Measurements from ENCODE around the gene IL12RB1. TPM values are rescaled to one million over a fixed set of nuclear protein-coding genes. Genes with fewer than 3 reads are reported as not detected.
"Not testable (repeated sequence)": the region's sequence is repeated elsewhere in the genome, so short reads cannot be mapped to it uniquely, and the experiment has no call there.

IL12RB1 gene
- total RNA-seq, 1 donor from 2014 or later: not detected

- H3K4me3 Mint-ChIP-seq (ENCODE audit: unreplicated experiment): no peak overlapping the region
- TF ChIP-seq, protein P1, sequence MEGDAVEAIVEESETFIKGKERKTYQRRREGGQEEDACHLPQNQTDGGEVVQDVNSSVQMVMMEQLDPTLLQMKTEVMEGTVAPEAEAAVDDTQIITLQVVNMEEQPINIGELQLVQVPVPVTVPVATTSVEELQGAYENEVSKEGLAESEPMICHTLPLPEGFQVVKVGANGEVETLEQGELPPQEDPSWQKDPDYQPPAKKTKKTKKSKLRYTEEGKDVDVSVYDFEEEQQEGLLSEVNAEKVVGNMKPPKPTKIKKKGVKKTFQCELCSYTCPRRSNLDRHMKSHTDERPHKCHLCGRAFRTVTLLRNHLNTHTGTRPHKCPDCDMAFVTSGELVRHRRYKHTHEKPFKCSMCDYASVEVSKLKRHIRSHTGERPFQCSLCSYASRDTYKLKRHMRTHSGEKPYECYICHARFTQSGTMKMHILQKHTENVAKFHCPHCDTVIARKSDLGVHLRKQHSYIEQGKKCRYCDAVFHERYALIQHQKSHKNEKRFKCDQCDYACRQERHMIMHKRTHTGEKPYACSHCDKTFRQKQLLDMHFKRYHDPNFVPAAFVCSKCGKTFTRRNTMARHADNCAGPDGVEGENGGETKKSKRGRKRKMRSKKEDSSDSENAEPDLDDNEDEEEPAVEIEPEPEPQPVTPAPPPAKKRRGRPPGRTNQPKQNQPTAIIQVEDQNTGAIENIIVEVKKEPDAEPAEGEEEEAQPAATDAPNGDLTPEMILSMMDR (IDR thresholded peaks at IDR 0.05; ENCODE audit: unreplicated experiment): no peak
These were observed 3.9 kb upstream of the IL12RB1 start for GRCh38 chr19:18090545-18091216.

DNA sequence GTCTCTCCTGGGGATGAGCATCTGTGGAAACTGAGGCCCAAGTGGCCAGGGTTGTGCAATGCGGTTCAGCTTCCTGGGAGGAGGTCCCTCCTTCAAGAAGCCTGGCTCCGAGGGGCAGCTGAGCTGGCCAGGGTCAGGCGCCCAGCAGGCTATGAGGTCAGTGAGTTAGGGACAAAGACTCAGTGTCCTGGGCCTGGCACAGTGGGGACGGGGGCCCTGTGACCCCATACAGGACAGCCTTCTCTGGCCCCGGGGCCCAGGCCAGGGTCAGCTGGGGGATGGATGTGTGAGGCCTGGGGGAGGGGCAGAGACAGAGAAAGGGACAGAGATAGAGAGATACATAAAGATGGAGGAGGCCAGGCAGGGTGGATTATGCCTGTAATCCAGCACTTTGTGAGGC is 3.0 kb upstream of the IL12RB1 start:
- TF ChIP-seq, protein P1 (IDR thresholded peaks at IDR 0.05; ENCODE audit: unreplicated experiment): no peak
- H3K27me3 Mint-ChIP-seq (ENCODE audit: unreplicated experiment): peaks cover 3% of the 10 kb centered on the region
- no peaks in the 10 kb centered on the region for H3K4me1 Mint-ChIP-seq (ENCODE audit: unreplicated experiment)
- no peaks in the 10 kb centered on the region for H3K36me3 Mint-ChIP-seq (ENCODE audit: low read depth, unreplicated experiment)
- H3K4me3 Mint-ChIP-seq (ENCODE audit: unreplicated experiment): no peak overlapping the region
- no peaks in the 10 kb centered on the region for H3K9me3 Mint-ChIP-seq (ENCODE audit: unreplicated experiment)
- no peak overlapping the region for H3K27ac Mint-ChIP-seq (ENCODE audit: unreplicated experiment)
- no peak for DNase-seq (ENCODE audit: low spot score)

More at GRCh38 chr19:18090545-18091216, 3.9 kb upstream of the IL12RB1 start:
- Mint-ChIP-seq H3K27me3 (ENCODE audit: unreplicated experiment) (peaks cover 3% of the 10 kb centered on the region), H3K9me3 (ENCODE audit: unreplicated experiment) (no peaks in the 10 kb centered on the region), H3K27ac (ENCODE audit: unreplicated experiment) (no peak overlapping the region), H3K36me3 (ENCODE audit: low read depth, unreplicated experiment) (no peaks in the 10 kb centered on the region), H3K4me1 (ENCODE audit: unreplicated experiment) (no peaks in the 10 kb centered on the region)
- DNase-seq (ENCODE audit: low spot score): no peak

DNA sequence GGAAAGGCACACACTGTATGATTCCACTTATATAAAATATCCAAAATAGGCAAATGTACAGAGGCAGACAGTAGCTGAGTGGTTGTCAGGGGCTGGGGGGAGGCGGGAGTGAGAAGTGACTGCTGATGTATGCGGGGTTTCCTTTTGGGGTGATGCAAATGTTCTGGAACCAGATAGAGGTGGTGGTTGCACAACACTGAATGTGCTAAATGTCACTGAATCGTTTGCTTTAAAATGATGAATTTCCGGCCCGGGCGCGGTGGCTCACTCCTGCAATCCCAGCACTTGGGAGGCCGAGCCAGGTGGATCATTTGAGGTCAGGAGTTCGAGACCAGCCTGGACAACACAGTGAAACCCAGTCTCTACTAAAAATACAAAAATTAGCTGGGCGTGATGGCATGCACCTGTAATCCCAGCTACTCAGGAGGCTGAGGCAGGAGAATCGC is 2.4 kb upstream of the IL12RB1 start:
- H3K9me3 Mint-ChIP-seq (ENCODE audit: unreplicated experiment); H3K27ac Mint-ChIP-seq (ENCODE audit: unreplicated experiment); H3K27me3 Mint-ChIP-seq (ENCODE audit: unreplicated experiment); H3K4me1 Mint-ChIP-seq (ENCODE audit: unreplicated experiment); H3K36me3 Mint-ChIP-seq (ENCODE audit: low read depth, unreplicated experiment); H3K4me3 Mint-ChIP-seq (ENCODE audit: unreplicated experiment); DNase-seq (ENCODE audit: low spot score): not testable (repeated sequence)

GRCh38 chr19:18085702-18086457 is 854 bp downstream of the IL12RB1 start:
- no peaks in the 10 kb centered on the region for H3K36me3 Mint-ChIP-seq (ENCODE audit: low read depth, unreplicated experiment)
- no peak overlapping the region for H3K27ac Mint-ChIP-seq (ENCODE audit: unreplicated experiment)
- DNase-seq (ENCODE audit: low spot score): no peak
- H3K4me1 Mint-ChIP-seq (ENCODE audit: unreplicated experiment): no peaks in the 10 kb centered on the region
- peaks cover 1% of the 10 kb centered on the region for H3K27me3 Mint-ChIP-seq (ENCODE audit: unreplicated experiment)
- TF ChIP-seq, protein P1 (IDR thresholded peaks at IDR 0.05; ENCODE audit: unreplicated experiment): no peak
- H3K9me3 Mint-ChIP-seq (ENCODE audit: unreplicated experiment): no peaks in the 10 kb centered on the region
- no peak overlapping the region for H3K4me3 Mint-ChIP-seq (ENCODE audit: unreplicated experiment)

DNA sequence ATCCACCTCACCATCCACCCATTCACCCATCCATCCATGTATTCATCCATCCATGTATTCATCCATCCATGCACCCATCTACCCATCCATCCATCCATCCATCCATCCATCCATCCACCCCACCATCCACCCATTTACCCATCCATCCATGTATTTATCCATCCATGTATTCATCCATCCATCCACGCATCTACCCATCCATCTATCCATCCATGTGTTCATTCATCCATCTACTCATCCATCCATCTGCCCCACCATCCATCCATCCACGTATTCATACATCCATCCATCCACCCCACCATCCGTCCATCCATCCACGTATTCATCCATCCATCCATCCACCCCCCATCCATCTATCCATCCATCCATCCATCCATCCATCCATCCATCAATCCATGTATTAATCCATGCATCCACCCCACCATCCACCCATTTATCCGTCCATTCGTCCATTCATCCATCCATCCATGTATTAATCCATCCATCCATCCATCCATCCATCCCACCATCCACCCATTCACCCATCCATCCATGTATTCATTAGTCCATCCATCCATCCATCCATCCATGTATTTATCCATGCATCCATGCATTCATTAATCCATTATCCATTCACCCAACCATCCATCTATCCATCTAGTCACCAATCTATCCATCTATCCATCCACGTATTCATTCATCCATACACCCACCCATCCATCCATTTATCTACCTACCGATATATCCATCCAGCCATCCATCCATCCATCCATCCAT is 2.6 kb downstream of the IL12RB1 start:
- no peaks in the 10 kb centered on the region for H3K9me3 Mint-ChIP-seq (ENCODE audit: unreplicated experiment)
- TF ChIP-seq, protein P1 (IDR thresholded peaks at IDR 0.05; ENCODE audit: unreplicated experiment): no peak
- DNase-seq (ENCODE audit: low spot score): no peak
- peaks cover 1% of the 10 kb centered on the region for H3K27me3 Mint-ChIP-seq (ENCODE audit: unreplicated experiment)
- H3K36me3 Mint-ChIP-seq (ENCODE audit: low read depth, unreplicated experiment): no peaks in the 10 kb centered on the region
- no peak overlapping the region for H3K27ac Mint-ChIP-seq (ENCODE audit: unreplicated experiment)
- H3K4me3 Mint-ChIP-seq (ENCODE audit: unreplicated experiment): no peak overlapping the region
- no peaks in the 10 kb centered on the region for H3K4me1 Mint-ChIP-seq (ENCODE audit: unreplicated experiment)
